ENCODE measurements around the gene APOH.

The APOH gene

GRCh38 chr17:66191593-66192377, 37.4 kb downstream of the APOH start, which contains the start of gene CEP112:
Gene CEP112 (minus strand): TSS chr17:66192133.
- DNase-seq (ENCODE audit: low read depth in 2 of 2) = peak; percentile 67 to 81

DNA sequence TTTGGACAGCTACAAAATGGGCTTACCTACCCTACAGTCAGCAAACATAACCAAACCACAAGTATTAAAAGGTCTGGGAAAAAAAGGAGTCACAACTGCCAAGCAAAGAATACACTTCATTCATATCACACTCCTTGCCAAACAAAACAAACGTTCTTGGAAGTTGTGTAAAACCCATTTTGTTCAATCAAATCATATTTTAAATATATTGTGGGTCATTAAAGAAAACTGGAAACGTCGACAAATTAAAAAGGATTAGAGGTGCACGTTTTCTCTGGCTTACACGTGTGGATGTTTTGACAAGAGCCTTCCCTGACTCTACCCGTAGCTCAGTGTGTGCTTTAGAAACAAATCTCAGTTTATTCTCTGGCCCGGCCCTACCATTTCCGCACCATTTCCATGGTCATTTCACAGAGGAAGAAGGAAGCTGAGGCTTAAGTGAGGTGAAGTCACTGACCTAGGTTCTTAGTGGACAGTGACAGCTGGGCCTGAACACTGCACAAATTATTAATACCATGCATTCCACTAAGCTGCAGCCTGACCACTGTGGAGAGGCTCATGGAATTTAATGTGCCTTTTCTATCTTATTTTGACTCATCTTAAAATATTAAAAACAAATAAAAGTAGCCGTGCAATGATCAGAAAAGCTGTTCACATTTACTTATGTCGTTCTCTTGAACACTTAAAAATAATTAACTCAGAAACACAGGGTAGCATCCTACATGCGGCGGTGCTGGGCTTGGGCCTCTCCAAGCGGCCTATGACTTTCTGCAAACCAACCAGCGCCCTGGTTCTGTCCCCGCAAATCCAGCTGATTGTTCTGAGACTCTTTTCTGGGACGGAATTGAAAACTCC, 38.2 kb downstream of the APOH start:
- no peak for DNase-seq (ENCODE audit: low read depth in 2 of 2)

GRCh38 chr17:66187718-66188117, 41.5 kb downstream of the APOH start:
- DNase-seq (ENCODE audit: low read depth in 2 of 2) = no peak

DNA sequence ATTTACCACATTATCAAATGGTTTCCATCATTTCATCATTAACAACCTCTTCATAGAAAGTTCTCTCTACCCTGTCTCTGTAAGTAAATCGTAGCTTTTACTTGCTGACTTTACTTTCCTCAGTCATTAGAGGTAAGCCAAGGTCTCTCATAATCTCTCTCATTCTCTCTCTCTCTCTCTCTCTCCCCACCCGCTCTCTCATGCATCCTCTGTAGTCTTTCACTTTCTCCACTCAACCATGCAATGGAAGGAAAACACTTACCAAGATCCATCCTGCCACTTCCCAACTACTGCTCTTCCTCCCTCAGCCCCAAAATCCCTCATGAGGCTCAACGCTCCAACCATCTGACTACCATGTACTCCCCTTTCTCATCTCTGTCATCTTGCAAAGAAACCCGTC, 43.4 kb downstream of the APOH start:
- no peak for DNase-seq (ENCODE audit: low read depth in 2 of 2)

DNA sequence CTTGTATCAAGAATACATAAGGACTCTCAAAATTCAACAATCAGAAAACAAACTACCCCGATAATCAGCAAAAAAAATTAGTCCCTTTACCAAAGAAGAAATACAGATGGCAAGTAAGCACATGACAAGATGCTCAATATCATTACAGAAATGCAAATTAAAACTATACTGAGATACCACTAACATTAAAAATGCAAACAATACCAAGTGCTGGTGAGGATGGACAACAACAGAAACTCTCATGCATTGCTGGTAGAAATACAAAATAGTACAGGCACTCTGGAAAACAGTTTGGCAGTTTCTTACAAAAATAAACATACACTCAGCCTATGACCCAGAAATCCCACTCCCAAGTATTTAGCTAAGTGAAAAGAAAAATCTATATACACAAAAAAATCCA, 44.8 kb downstream of the APOH start:
- no peak for DNase-seq (ENCODE audit: low read depth in 2 of 2)

DNA sequence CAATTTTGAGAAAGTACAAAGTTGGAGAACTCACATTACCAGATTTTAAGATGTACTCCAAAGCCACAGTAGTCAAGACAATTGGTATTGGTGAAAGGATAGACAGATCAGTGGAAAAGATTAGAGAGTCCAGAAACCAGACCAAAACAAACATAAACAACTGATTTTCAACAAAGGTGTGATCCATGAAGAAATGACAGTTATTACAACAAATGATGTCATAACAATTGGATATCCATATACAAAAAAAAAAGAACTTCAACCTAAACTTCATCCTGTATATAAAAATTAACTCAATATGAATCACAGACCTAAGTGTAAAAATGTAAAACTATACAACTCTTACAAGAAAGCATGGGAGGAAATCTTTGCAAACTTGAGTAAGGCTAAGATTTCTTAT, 45.7 kb downstream of the APOH start:
- no peak for DNase-seq (ENCODE audit: low read depth in 2 of 2)

GRCh38 chr17:66178642-66179041, 50.6 kb downstream of the APOH start:
- no peak for DNase-seq (ENCODE audit: low read depth in 2 of 2)

DNA sequence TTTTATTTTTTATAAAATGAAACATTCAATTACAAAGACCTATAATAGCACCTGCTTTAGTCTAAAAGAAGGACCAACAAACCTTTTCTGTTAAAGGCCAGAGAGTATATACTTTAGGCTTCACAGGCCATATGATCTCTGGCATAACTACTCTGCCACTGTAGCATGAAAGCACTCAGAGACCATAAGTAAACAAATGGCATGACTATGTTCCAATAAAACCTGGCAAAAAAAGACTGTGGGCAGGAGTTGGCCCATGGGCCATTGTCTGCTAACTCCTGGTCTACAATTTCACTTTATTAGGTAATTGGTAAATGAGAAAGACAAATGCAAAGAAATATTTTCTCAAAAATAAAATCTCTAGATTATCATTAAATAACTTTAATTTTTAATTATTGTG, 52.2 kb downstream of the APOH start:
- no peak for DNase-seq (ENCODE audit: low read depth in 2 of 2)

- no peak for DNase-seq (ENCODE audit: low read depth in 2 of 2)
Observed at GRCh38 chr17:66175892-66176291, 53.3 kb downstream of the APOH start.

DNA sequence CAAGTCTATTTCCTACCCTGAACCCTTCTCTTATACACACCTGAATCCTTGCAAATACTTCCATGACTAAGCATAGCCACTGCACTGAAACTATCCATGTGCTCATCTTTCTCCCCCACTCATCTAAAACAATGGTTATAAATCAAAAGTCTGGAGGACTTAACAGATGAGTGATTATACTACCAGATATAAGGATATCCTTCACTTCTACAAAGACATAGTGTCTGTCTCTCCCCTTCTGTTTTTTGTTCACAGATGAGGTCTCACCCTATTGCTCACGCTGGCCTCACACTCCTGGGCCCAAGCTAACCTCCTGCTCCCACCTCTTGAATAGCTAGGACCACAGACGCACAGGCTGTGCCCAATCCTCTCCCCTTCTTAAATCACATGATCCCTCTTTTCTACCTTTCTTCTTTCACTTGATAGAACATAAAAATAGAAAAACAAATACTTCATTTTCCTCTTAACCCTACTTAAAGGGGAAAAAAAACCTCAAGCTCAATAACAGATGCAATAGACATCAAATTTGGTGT, 56.5 kb downstream of the APOH start:
- no peak for DNase-seq (ENCODE audit: low read depth in 2 of 2)

GRCh38 chr17:66172144-66172543, 57.1 kb downstream of the APOH start:
- DNase-seq (ENCODE audit: low read depth in 2 of 2) = no peak

- no peak for DNase-seq (ENCODE audit: low read depth in 2 of 2)
Observed at GRCh38 chr17:66171692-66172091, 57.5 kb downstream of the APOH start.

GRCh38 chr17:66171172-66171571, 58.0 kb downstream of the APOH start:
- DNase-seq (ENCODE audit: low read depth in 2 of 2) = no peak

GRCh38 chr17:66169839-66170238, 59.4 kb downstream of the APOH start:
- no peak for DNase-seq (ENCODE audit: low read depth in 2 of 2)

DNA sequence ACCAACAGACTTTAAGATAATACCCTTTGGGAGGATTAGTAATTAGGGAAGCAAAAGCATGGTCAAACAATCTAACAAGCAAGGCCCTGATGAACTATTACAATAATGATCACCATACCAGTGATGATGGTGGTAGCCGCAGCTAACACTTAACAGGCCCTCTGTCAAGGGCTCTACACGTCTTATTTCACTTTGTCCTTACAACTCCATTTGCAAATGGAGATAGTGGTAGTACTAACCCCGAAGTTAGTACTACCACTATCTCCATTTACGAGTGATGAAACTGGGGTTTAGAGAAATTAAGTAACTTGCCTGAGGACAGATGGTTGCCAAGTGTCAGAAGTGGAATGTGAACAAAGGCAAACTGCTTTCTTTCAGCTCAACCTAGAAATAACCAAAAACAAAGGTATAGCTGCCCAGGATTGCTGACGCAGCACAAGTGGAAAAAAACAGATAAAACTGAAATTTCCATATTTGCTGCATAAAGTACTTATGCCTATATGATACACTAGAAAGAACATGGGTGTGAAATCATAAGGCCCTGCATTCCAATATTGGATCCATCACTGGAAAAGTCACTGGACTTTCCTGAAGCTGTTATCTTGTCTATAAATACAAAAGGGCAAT, 61.9 kb downstream of the APOH start:
- DNase-seq (ENCODE audit: low read depth in 2 of 2) = no peak

DNA sequence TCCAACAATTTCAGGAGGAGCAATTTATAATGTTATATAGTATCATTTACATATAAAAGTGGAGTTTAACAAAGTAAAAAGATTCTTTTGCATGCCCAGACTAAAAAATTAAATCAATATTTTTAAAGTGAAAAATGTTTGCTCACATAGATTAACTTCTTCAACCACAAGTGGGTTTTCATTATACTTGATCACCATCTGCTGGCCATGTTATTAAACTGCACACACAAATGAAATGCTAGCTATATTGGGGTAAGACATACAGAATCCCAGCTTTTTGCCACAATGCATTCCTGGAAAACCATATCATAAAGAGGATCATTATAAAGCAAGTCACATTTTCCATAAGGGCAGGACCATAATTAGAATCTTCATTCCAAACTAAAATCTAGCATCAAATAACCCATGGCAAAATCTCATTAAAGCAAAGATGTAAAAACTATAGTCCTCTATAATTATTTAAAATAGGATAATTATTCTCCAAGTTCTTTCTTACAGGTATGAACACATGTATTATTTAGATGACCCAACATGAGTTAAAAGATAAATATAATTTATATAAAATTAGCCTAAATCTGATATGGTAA, 63.6 kb downstream of the APOH start:
- no peak for DNase-seq (ENCODE audit: low read depth in 2 of 2)

Measured in stimulated activated CD4-positive, alpha-beta T cell treated with anti-CD3 and anti-CD28 coated beads, Interleukin-1b, Interleukin-23, amount 100 ng/mL, for 1 hour (primary cell).